NCI-H82 treated with DMSO at 0.1 percent for 48 hours (cell line): ENCODE data around the gene GPR65.

Experiments used
- DNase-seq: peaks from one replicate; lab custom pipeline; 2025; ENCODE audit not compliant: unreplicated experiment; lab: John Stamatoyannopoulos, UW

The GPR65 gene, protein sequence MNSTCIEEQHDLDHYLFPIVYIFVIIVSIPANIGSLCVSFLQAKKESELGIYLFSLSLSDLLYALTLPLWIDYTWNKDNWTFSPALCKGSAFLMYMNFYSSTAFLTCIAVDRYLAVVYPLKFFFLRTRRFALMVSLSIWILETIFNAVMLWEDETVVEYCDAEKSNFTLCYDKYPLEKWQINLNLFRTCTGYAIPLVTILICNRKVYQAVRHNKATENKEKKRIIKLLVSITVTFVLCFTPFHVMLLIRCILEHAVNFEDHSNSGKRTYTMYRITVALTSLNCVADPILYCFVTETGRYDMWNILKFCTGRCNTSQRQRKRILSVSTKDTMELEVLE

DNA sequence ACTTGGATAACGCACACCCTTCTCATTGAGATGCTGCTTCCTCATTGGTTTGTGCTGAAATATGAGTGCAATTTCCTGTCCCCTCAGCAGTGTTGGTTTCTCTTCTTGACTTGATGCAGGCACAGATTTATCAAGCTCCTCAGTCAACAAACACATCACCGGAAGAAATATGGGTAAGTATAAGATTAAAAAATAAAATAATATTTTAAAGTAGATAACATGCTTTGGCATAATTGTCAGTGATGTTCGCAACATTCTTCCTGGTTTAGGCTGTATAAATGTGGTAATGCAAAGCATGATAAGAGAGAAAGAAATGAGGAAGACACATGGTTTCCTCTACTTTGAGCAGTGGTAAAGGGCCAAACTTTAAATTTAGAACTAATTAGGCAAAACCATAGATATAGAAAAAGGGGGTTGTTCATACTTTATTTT is at the start of gene GPR65:
TSS of gene GPR65 (plus strand) at position 86 of the 432 bp plus-strand sequence. CDS start 5,713 bp downstream, outside the sequence.
- no peak for DNase-seq

DNA sequence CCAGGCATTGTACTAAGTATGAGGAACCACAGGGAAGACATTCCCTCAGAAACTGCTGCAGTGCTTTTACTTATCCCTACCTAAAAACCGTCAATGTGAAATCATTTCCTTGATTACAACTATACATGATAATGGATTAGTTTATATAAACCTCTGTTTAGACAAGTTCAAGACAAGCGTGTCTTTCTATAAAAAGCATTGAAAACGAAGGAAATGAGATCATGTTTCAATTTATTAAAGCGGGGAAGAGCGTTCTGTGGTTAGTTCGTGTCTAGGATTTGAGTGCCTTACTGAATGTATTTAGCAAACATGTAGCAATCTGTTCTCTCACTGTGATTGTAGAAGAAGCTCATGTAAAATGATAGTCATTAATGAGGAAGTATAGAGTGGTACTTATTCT is 49.4 kb upstream of the GPR65 start:
- DNase-seq, result no peak

DNA sequence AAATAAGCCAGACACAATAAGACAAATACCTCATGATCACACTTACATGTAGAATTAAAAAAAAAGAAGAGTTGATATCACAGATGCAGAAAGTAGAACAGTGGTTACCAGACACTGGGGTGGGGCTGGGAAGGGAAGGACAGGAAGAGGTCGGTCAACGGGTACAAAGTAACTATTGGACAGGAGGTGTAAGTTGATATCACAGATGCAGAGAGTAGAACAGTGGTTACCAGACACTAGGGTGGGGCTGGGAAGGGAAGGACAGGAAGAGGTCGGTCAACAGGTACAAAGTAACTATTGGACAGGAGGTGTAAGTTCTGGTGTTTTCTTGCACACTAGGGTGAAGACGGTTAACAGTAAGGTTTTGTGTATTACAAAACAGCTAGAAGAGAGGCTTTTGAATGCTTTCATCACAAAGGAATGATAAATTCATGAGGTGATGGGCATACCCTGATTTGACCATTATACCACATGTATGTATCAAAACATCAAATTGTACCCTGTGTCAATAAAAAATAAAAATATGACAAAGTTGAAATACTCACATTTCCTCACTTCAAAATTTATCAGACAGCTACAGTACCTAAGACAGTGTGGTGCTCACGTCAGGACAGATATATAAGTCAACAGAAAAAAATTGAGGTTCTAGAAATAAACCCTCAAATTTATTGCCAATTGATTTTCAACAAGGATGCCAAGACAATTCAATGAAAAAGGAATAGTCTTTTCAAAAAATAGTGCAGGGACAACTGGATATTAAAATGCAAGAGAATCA is 44.7 kb upstream of the GPR65 start:
- DNase-seq, result no peak

DNA sequence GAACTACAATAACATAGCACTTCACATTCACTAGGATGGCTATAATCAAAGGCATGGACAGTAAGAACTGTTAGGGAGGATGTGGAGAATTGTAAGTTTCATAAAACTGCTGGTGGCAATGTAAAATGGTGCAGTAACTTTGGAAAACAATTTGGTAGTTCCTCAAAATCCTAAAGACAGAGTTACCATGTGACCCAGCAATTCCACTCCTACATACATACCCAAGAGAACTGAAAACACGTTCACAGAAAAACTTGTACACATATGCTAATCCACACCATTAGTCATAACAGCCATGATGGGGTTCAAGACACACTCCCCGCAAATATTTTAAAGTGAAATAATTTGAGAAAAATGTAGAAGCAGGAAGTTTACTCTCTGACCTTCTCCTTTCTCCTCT is 43.7 kb upstream of the GPR65 start:
- no peak for DNase-seq

DNA sequence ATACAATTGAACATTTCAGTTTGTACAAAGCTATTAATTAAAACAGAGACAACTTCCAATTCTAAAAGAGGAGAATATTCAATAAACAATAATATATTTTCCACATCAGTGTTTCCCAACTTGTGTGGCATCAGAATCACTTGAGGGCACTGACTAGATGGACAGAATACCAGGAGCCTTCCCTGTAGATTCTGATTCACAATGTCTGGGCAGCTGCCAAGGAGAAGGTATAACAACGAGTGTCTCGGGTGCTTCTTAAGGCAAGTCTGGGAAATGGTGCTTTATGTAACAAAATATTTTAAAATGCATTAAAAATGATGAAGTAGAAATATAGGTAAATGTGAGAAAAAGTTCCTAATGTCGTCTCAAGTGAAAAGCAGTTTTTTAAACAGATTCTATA is 38.1 kb upstream of the GPR65 start:
- DNase-seq, result no peak

DNA sequence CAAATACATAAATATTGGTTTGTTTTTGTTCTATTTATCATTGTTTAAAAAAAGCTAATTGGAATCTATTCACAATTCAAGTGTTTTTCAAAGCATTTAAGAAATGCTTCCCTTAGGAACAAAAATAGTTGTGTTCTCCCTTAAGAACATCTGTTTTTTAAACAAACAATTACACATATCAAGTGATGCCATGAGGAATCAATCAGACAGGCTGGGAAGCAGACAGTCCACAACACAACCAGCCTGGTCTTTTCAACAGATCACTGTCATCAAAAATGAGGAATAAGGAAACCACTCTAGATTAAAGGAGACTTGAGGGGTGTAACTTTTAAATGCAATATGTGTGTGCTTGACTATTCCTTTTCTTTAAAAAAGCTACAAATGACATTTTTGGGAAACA is 37.4 kb upstream of the GPR65 start:
- no peak for DNase-seq

DNA sequence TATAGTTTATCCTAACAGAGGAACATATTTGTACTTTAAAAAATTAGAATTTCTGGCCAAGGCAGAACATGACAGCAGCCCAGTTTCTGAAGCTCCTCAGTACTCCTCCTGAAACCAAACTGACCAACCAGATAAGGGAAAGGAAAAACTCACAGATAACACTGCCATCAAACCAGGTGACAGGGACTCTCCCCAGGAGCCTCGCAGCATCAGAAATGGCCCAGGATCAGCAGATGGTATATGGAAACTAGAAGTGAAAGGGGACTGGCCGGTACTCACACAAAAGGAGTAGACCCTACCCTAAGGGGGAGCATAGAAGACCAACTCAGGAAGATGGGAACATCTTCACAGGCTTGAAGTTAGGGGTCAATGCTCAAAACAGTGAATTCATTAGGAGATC is 33.9 kb upstream of the GPR65 start:
- no peak for DNase-seq

DNA sequence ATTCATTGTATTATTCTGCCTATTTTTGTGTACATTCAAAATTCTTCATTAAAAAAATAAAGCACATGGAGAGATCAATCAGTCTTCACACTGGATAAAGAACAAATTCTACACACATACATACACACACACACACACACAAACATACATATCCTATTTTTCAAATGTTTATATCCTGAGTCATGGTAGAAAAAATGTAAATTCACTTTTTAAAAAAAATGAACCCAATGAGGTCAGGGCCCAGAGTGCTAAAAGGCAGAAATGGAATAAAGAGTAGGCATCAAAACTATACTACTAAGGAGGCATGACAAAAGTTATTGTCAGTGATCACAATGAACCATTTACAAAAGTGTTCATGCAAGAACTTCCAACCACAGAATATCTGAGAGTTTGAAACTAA is 29.3 kb upstream of the GPR65 start:
- DNase-seq, result no peak

DNA sequence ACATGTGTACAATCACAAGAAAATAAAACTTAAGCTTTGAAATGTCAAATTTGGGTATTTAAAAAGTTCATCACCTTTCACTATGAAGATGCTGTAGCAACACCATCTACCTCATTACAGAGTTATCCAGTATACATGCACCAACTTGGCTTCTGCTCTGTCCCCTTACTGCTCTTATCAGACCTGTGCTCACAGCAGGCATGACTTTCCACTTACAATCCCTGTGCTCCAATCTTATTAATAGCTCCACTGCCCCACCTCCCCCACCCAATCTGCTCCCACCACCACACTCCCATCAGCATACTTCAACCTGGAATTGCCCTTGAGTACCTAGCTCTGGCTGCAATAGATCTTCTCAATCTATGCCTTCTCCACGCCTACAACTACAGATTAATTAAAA is 25.2 kb upstream of the GPR65 start:
- no peak for DNase-seq

DNA sequence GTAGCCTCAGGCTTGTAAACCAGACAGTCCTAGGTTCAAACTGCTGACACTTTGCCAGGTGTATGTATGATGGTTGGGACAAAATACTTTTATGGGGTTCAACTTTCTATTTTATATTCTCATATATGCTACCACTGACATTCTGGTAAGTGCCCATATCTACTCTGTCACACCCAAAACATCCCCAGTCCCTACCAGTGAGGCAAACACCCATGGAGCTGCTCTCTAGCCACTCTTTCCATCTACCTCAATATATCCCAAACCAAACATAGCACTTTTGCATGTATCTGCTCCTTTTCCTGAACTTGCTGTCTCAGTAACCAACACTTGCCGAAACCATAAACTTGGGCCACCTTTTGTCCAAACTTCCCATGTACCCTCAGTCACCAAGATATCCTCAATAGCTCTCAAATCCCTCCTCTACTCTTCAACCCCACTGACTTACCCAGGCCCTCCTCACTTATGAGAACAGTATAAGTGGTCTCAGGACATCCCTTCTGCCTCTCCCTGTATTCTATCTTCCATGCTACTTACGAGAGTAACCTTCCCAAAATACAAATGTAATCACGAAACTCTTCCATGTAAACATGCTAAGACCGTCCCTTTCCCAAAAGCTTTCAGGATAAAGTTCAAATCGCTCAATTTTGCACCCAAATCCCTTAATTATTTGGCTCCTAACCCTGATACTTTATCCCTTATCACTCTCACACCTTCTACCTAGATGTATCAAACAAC is 15.5 kb upstream of the GPR65 start:
- no peak for DNase-seq

DNA sequence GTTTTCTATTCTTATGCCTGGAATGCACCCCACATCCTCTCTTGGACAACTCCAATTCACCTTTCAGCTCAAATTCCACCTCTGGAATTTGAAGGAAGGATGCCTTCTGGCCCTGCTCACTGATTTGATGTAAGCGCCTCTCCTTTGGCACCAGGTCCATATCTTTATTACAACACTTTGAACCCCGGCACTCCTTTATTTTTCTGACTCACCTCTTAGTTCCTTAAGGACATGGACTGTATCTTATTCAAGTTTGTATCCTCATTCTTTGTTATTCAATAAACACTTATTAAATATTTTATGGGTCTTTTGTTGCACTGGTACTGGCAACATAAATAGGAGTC is 15.0 kb upstream of the GPR65 start:
- DNase-seq, result no peak

DNA sequence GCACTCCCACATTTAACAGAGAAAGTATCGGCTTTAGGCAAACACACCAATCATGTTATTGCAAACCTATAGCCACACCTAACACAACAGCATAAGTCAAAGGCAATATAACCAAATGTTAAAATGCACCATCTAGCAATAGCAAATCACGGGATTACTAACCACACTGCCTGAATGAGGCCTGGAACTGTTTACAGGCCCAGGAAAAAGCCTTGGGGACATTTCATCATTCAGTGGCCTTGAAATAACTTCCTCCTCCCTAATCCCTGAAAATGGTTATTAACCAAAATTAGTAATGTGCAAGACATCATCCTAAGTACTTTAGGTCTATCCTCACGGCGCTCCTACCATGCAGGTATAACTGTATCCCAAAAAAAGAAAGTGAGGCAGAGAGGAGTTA is 14.3 kb upstream of the GPR65 start:
- no peak for DNase-seq

DNA sequence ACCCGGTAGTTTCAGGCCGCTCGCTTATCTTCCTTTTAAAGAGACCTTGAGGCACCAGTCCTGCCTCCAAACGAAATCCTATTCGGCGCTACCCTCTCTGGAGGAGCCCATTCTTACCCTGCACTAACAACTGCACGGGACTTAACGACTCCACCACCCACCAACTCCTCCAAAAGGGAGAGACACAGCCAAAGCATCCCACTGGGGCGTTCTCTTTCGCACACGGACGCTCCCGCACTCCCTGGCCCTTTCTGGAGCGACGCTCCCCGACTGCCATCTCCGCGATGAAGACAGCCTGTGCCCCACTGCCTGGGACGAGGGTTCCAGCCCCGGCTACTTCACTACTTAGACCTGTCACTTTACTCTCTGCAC is 12.6 kb upstream of the GPR65 start:
- DNase-seq, result no peak

DNA sequence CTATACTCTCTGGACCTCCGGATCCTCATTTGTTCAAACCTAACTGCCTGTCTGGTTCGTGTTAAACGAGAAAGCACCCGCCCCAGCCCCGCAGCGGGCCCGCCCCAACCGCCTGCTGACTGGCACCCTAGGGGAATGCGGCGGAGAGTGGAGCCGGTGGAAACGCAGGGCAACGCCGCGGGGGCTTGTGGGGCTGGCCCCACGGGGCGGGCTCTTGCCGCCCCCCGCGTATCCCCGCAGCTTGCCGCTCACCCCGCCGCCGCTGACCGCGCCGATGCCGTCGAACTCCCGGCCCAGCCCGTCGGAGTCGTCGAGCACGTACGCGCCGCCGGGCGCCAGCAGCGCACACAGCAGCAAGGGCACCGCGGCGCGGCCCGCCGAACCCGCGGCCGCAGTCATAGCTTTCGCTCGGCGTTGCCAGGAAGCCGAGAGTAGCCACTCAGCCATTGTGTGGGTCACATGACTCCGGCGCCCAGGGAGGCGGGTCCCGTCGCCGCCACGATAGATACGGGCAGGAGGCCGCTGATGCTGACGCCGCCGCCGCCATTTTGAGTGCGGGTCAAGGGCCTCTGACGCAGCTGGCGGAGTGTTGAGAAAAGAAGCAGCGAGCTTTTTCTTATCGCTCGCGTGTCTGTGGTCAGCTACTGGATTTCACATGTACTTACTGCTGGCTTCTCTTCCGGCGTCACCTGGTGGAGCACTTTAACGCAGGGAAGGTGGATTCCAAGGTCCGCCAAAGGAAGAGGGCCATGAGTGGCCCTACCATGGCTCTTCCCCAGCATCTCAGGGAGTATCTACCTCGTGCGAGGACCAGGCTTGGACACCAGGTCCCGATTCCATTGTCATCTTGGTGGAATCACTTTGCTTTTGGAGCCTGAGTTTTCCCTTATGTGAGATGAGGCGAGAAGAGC is 12.0 kb upstream of the GPR65 start, which contains the start of gene GALC:
TSS of gene GALC (minus strand) at position 465 of the 911 bp plus-strand sequence. CDS start at position 447, 18 bp downstream.
- peak; percentile 12 for DNase-seq

DNA sequence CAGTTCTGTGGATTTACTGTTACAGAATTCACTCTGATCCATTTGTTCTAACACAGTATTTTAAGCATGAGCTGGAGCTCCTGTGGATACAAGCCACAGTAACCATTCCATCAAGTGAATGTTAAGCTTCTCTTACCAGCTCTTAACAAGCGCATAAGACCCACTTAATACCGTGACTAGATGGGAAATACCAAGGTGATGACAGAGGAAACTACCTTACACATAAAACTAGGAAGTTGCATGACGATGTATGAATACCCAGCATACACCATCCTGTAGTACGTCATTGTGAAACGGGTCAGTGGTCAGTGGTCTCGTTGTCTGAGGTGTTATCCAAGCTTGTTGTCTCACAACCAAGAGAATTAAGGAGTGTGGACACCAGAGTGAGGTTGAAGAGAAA is 10.0 kb upstream of the GPR65 start:
- no peak for DNase-seq

DNA sequence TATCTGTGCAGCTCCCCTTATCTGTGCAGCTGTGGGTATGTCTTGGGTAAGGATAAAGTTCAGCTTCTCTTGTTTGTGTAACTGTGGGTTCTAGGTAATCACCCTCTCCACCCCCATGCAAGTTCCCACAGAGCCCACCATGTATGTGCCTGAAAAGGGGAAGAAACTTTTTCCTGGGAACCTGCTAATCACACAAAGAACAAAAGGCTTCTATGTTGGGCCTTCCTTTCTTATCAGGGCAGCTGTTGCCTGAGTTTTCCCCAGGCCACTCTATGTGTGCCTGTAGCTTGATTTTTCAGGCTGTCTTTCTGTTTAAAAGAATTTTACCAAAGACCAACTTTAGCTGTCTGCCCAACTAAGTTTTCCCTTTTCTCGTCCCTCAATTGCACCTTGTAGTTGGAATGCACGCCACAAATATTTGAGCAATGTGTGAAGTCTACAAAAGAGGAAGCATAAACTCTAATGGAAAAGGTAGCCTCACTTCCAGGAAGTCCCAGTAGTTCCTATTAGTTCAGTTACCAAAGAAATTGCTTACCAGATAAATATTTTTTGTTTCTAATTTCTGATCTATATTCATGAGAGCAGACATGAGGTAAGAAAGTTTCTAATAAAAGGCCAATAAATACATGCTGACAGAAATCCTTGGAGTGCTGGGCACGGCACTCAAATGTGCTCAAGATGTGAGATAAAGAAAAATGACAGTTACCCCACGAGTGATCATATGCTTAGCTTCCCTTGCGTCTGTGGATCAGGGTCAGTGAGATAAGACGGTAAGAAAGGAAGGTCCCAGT is 9.2 kb upstream of the GPR65 start:
- DNase-seq, result no peak

DNA sequence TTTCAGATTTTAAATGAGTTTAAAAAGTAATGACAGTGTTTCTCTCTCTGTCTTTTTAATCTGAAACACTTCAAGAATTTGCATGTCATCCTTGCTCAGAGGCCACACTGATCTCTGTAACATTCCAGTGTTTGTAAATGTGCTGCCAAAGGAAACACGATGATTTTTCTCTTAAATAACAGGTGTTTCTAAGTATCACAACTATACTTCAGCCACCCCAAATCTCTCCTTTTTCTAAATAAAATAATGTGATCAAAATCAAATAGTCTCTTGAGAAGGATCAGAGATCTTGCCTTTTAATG is 8.7 kb upstream of the GPR65 start:
- DNase-seq, result no peak

DNA sequence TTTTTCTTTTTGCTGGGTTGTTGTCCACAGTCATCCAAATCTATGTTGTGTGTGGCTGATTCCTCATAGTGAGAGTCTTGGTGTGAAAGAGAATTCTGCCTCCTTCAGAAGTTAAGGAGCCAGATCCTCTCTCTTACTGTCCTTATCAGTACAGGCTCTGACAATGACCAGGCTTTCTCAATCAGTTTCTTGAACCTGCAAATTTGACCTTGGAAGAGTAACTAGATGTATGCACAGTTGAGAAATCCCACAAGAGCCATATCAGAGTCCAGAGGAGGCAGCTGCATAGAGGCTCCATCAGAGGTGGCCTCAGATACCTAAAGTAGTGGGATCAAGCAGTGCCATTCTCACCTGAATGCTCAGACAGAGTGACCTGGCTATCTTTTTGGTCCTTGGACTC is 6.5 kb upstream of the GPR65 start:
- DNase-seq, result no peak

DNA sequence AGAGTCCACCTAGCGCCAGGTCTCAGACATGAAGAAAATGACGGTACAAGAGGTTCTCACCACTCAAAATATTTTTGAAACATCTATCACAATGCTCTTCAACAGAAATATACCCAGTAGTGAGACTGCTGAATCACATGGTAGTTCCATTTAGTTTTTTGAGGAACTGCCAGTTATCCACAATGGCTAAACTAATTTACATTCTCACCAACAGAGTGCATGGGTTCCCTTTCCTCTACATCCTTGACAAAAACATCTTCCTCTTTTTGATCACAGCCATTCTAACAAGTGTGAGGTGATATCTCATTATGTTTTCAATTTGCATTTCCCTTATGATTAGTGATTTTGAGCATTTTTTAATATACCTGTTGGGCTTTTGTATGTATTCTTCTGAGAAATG is 5.7 kb upstream of the GPR65 start:
- no peak for DNase-seq

DNA sequence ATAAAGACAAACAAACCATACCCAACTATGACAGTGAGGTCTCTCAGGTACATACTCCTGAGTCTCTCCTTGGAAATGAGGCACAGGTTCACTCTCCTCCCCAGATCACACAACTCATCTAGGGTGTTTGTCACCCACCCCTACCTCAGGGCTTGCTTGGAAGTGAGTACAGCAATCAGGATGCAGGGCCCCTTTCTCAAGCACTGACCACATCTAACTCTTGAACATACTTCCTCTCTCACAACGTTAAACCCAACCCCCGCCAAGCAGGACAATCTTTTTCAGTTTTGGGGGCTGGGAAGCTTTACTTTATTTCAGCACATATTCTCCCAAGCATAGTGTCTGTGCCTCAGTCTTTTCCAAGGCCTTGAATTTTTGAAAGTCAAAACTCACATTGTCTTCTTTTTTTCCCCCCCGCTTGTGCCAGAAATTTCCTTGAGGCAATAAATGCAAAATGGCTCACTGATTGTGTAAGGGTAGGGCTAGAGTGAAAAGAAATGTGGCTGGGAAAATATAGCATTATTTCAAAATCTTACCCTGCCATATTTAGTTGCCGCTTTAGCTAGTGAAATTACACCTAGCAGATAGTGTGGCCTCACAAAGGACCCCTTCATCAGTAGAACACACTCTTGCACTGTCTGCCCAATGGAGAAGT is 2.4 kb upstream of the GPR65 start:
- DNase-seq, result no peak
